ENCODE measurements around the gene ARFRP1.
"Not testable (repeated sequence)": the region's sequence is repeated elsewhere in the genome, so short reads cannot be mapped to it uniquely, and the experiment has no call there.

Gene ARFRP1

GRCh38 chr20:63661959-63662812 lies 45.6 kb downstream of the ARFRP1 start:
- TF ChIP-seq SUZ12 (IDR thresholded peaks at IDR 0.05; ENCODE audit: extremely low read depth, insufficient read depth, insufficient read length) = no peak
- no peak for TF ChIP-seq ZNF274 (IDR thresholded peaks at IDR 0.05; ENCODE audit: low read depth, low read length)
- TF ChIP-seq YY1 (IDR thresholded peaks at IDR 0.05; ENCODE audit: insufficient read depth, insufficient read length) = no peak
- Histone ChIP-seq H3K9me3 (ENCODE audit: insufficient read depth, low read length) (no peaks in the 10 kb centered on the region), H3K9ac (ENCODE audit: insufficient read length, low read depth) (no peak overlapping the region), H3K36me3 (ENCODE audit: insufficient read depth, insufficient read length, low read length) (peaks cover 77% of the 10 kb centered on the region), H3K27me3 (ENCODE audit: insufficient read depth, insufficient read length) (no peaks in the 10 kb centered on the region), H3K4me1 (ENCODE audit: insufficient read depth, insufficient read length) (peaks cover 12% of the 10 kb centered on the region), H3K4me3 (ENCODE audit: insufficient read length, low read depth) (no peak overlapping the region)
- DNase-seq (ENCODE audit: low read depth, low spot score) = no peak

- Histone ChIP-seq H3K4me1 (ENCODE audit: insufficient read depth, insufficient read length) (peaks cover 13% of the 10 kb centered on the region), H3K9me3 (ENCODE audit: insufficient read depth, low read length) (no peaks in the 10 kb centered on the region), H3K4me3 (ENCODE audit: insufficient read length, low read depth) (no peak overlapping the region), H3K36me3 (ENCODE audit: insufficient read depth, insufficient read length, low read length) (peaks cover 69% of the 10 kb centered on the region), H3K27me3 (ENCODE audit: insufficient read depth, insufficient read length) (no peaks in the 10 kb centered on the region), H3K9ac (ENCODE audit: insufficient read length, low read depth) (no peak overlapping the region)
- no peak for TF ChIP-seq SUZ12 (IDR thresholded peaks at IDR 0.05; ENCODE audit: extremely low read depth, insufficient read depth, insufficient read length)
- no peak for DNase-seq (ENCODE audit: low read depth, low spot score)
Measured at GRCh38 chr20:63661108-63661507, 46.7 kb downstream of the ARFRP1 start.

- Histone ChIP-seq H3K36me3 (ENCODE audit: insufficient read depth, insufficient read length, low read length) (peaks cover 64% of the 10 kb centered on the region), H3K4me3 (ENCODE audit: insufficient read length, low read depth) (no peak overlapping the region), H3K9me3 (ENCODE audit: insufficient read depth, low read length) (no peaks in the 10 kb centered on the region), H3K9ac (ENCODE audit: insufficient read length, low read depth) (no peak overlapping the region), H3K27me3 (ENCODE audit: insufficient read depth, insufficient read length) (no peaks in the 10 kb centered on the region), H3K4me1 (ENCODE audit: insufficient read depth, insufficient read length) (peaks cover 13% of the 10 kb centered on the region)
- TF ChIP-seq ZNF274 (IDR thresholded peaks at IDR 0.05; ENCODE audit: low read depth, low read length) (no peak), SUZ12 (IDR thresholded peaks at IDR 0.05; ENCODE audit: extremely low read depth, insufficient read depth, insufficient read length) (no peak), YY1 (IDR thresholded peaks at IDR 0.05; ENCODE audit: insufficient read depth, insufficient read length) (no peak)
- DNase-seq (ENCODE audit: low read depth, low spot score) = no peak
Measured at GRCh38 chr20:63660622-63661021, 47.2 kb downstream of the ARFRP1 start.

GRCh38 chr20:63660174-63660573 lies 47.6 kb downstream of the ARFRP1 start:
- not testable (repeated sequence) for H3K9ac ChIP-seq (ENCODE audit: insufficient read length, low read depth); H3K4me3 ChIP-seq (ENCODE audit: insufficient read length, low read depth); DNase-seq (ENCODE audit: low read depth, low spot score); H3K27me3 ChIP-seq (ENCODE audit: insufficient read depth, insufficient read length); H3K9me3 ChIP-seq (ENCODE audit: insufficient read depth, low read length)
- Histone ChIP-seq H3K4me1 (ENCODE audit: insufficient read depth, insufficient read length) (peaks cover 13% of the 10 kb centered on the region), H3K36me3 (ENCODE audit: insufficient read depth, insufficient read length, low read length) (peaks cover 61% of the 10 kb centered on the region)

DNA sequence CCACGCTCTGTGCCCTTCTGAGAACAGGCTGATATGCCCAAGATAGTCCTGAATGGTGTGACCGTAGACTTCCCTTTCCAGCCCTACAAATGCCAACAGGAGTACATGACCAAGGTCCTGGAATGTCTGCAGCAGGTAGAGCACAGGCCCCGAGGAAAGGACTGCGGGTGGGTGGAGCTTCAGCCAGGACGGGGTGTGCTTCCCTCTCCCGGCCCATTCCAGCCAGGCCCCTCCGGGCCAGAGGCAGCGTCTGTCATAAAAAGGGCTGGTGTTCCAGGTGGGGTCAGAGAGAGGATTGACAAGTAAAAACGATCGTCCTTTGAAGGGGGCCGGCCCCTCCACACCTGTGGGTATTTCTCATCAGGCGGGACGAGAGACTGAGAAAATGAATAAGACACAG lies 48.4 kb downstream of the ARFRP1 start:
- H3K36me3 ChIP-seq (ENCODE audit: insufficient read depth, insufficient read length, low read length) = peaks cover 53% of the 10 kb centered on the region
- no peak for TF ChIP-seq SUZ12 (IDR thresholded peaks at IDR 0.05; ENCODE audit: extremely low read depth, insufficient read depth, insufficient read length)
- no peaks in the 10 kb centered on the region for H3K9me3 ChIP-seq (ENCODE audit: insufficient read depth, low read length)
- H3K4me1 ChIP-seq (ENCODE audit: insufficient read depth, insufficient read length) = peaks cover 17% of the 10 kb centered on the region
- H3K27me3 ChIP-seq (ENCODE audit: insufficient read depth, insufficient read length) = no peaks in the 10 kb centered on the region
- peak overlapping the region; percentile 79 for H3K4me3 ChIP-seq (ENCODE audit: insufficient read length, low read depth)
- DNase-seq (ENCODE audit: low read depth, low spot score) = no peak
- peak overlapping the region; percentile 94 for H3K9ac ChIP-seq (ENCODE audit: insufficient read length, low read depth)

GRCh38 chr20:63658749-63659187 lies 49.0 kb downstream of the ARFRP1 start:
- DNase-seq (ENCODE audit: low read depth, low spot score) = no peak
- peak overlapping the region; percentile 79 for H3K4me3 ChIP-seq (ENCODE audit: insufficient read length, low read depth)
- H3K36me3 ChIP-seq (ENCODE audit: insufficient read depth, insufficient read length, low read length) = peaks cover 47% of the 10 kb centered on the region
- no peaks in the 10 kb centered on the region for H3K9me3 ChIP-seq (ENCODE audit: insufficient read depth, low read length)
- peaks cover 20% of the 10 kb centered on the region for H3K4me1 ChIP-seq (ENCODE audit: insufficient read depth, insufficient read length)
- no peaks in the 10 kb centered on the region for H3K27me3 ChIP-seq (ENCODE audit: insufficient read depth, insufficient read length)
- peak overlapping the region; percentile 94 for H3K9ac ChIP-seq (ENCODE audit: insufficient read length, low read depth)
- TF ChIP-seq SUZ12 (IDR thresholded peaks at IDR 0.05; ENCODE audit: extremely low read depth, insufficient read depth, insufficient read length) (no peak), ZNF274 (IDR thresholded peaks at IDR 0.05; ENCODE audit: low read depth, low read length) (no peak), YY1 (IDR thresholded peaks at IDR 0.05; ENCODE audit: insufficient read depth, insufficient read length) (no peak)

DNA sequence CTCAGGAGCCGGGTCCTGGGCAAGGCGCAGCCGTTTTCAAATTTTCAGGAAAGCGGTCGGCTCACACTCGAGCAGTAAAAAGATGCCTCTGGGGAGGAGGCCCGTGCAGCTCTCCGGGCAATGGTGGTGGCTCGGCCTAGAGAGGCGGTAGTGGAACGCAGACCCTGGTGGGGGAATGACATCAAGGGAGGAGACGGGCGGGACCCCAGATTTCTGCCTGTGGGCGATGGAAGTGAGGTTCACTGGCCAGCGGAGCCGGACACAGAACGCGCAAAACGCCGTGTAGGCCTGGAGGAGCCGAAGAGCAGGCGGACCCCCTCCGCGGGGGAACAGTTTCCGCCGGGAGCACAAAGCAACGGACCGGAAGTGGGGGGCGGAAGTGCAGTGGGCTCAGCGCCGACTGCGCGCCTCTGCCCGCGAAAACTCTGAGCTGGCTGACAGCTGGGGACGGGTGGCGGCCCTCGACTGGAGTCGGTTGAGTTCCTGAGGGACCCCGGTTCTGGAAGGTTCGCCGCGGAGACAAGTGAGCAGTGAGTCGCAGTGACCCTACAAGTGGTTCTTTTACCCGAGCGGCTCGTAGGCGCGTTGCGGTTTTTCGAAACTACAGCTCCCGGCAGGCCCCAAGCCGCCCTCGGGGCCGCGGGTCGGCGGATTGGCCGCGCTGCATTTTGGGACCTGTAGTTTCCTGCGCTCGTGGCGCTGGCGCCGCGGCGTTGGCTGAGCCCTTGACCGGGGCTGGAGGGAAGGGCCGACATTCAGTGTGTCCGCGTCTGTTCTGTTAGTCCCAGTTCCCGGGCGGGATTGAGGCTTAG lies 49.6 kb downstream of the ARFRP1 start, which contains the start of gene RTEL1:
RTEL1 (plus strand) TSS at position 376 of the 812 bp plus-strand sequence. CDS start 1,091 bp downstream, outside the sequence.
- no peaks in the 10 kb centered on the region for H3K9me3 ChIP-seq (ENCODE audit: insufficient read depth, low read length)
- peak within 1 kb of the TSS; percentile 94 for H3K9ac ChIP-seq (ENCODE audit: insufficient read length, low read depth)
- DNase-seq (ENCODE audit: low read depth, low spot score) = peak; percentile 88
- H3K4me3 ChIP-seq (ENCODE audit: insufficient read length, low read depth) = peak within 1 kb of the TSS; percentile 79
- H3K36me3 ChIP-seq (ENCODE audit: insufficient read depth, insufficient read length, low read length) = peaks cover 41% of the 10 kb centered on the region
- H3K27me3 ChIP-seq (ENCODE audit: insufficient read depth, insufficient read length) = no peaks in the 10 kb centered on the region
- TF ChIP-seq ZNF274 (IDR thresholded peaks at IDR 0.05; ENCODE audit: low read depth, low read length) = no peak
- H3K4me1 ChIP-seq (ENCODE audit: insufficient read depth, insufficient read length) = peaks cover 20% of the 10 kb centered on the region
